ENCODE data around the gene CDK5RAP2. TPM values are rescaled to one million over a fixed set of nuclear protein-coding genes. Genes with fewer than 3 reads are reported as not detected.
"Not testable (repeated sequence)": the region's sequence is repeated elsewhere in the genome, so short reads cannot be mapped to it uniquely, and the experiment has no call there.

The CDK5RAP2 gene
- total RNA-seq, 3 donors from 2014 or later (not counting 1 experiment from before 2014, with no cell fraction given) = 81.5 to 95.7 (median 82.4) TPM

- no peak overlapping the region for H3K4me3 ChIP-seq (ENCODE audit: low read length)
- no peak overlapping the region for H3K27ac ChIP-seq (ENCODE audit: low read length)
- H3K9me3 ChIP-seq (ENCODE audit: control insufficient read depth, insufficient read depth, low read length) = no peaks in the 10 kb centered on the region
- H3K36me3 Mint-ChIP-seq = peaks cover 33% of the 10 kb centered on the region
- no peaks in the 10 kb centered on the region for H3K4me1 ChIP-seq (ENCODE audit: control insufficient read depth, insufficient read depth, low read length)
- no CpG with 5 or more reads among the region's 2 CpGs for WGBS (ENCODE audit: insufficient coverage)
- peaks cover 67% of the 10 kb centered on the region for H3K36me3 ChIP-seq (ENCODE audit: control insufficient read depth, insufficient read depth, low read length)
- ATAC-seq (no peak), DNase-seq (peak in 1 of 2 donors; percentile 11)
- TF ChIP-seq CTCF (IDR thresholded peaks at IDR 0.05) = no peak
- no peak overlapping the region for H3K4me3 Mint-ChIP-seq
- no peaks in the 10 kb centered on the region for H3K4me1 Mint-ChIP-seq
- no peaks in the 10 kb centered on the region for H3K9me3 Mint-ChIP-seq
- no peaks in the 10 kb centered on the region for H3K27me3 ChIP-seq (ENCODE audit: control insufficient read depth, insufficient read depth, low read length)
- H3K27me3 Mint-ChIP-seq (ENCODE audit: low read depth in 2 of 2) = no peaks in the 10 kb centered on the region
- H3K27ac Mint-ChIP-seq = no peak overlapping the region
- intact Hi-C loops (cut with micrococcal nuclease) = no loop called here
These were observed 48.2 kb downstream of the CDK5RAP2 start for GRCh38 chr9:120531683-120532300.

- H3K27me3 ChIP-seq (ENCODE audit: control insufficient read depth, insufficient read depth, low read length); DNase-seq; ATAC-seq; H3K9me3 Mint-ChIP-seq; H3K27ac ChIP-seq (ENCODE audit: low read length); H3K4me1 ChIP-seq (ENCODE audit: control insufficient read depth, insufficient read depth, low read length); H3K9me3 ChIP-seq (ENCODE audit: control insufficient read depth, insufficient read depth, low read length); H3K4me1 Mint-ChIP-seq; H3K27ac Mint-ChIP-seq; H3K4me3 Mint-ChIP-seq; H3K4me3 ChIP-seq (ENCODE audit: low read length); H3K27me3 Mint-ChIP-seq (ENCODE audit: low read depth in 2 of 2); intact Hi-C loops (cut with micrococcal nuclease): not testable (repeated sequence)
- peaks cover 32% of the 10 kb centered on the region for H3K36me3 Mint-ChIP-seq
- WGBS (ENCODE audit: insufficient coverage) = 94% methylated on average over 5 of the region's 6 CpGs
- peaks cover 66% of the 10 kb centered on the region for H3K36me3 ChIP-seq (ENCODE audit: control insufficient read depth, insufficient read depth, low read length)
These were observed 49.6 kb downstream of the CDK5RAP2 start for GRCh38 chr9:120530220-120530832.

- Mint-ChIP-seq H3K9me3 (no peaks in the 10 kb centered on the region), H3K27ac (no peak overlapping the region), H3K27me3 (ENCODE audit: low read depth in 2 of 2) (no peaks in the 10 kb centered on the region), H3K36me3 (peaks cover 39% of the 10 kb centered on the region), H3K4me1 (no peaks in the 10 kb centered on the region), H3K4me3 (no peak overlapping the region)
- no peaks in the 10 kb centered on the region for H3K9me3 ChIP-seq (ENCODE audit: control insufficient read depth, insufficient read depth, low read length)
- DNase-seq (no peak), ATAC-seq (no peak)
- WGBS (ENCODE audit: insufficient coverage) = 95% methylated on average over 7 of the region's 7 CpGs
- TF ChIP-seq CTCF (IDR thresholded peaks at IDR 0.05) = no peak
- H3K27me3 ChIP-seq (ENCODE audit: control insufficient read depth, insufficient read depth, low read length) = no peaks in the 10 kb centered on the region
- H3K36me3 ChIP-seq (ENCODE audit: control insufficient read depth, insufficient read depth, low read length) = peaks cover 68% of the 10 kb centered on the region
- no peak overlapping the region for H3K27ac ChIP-seq (ENCODE audit: low read length)
- intact Hi-C loops (cut with micrococcal nuclease) = no loop called here
- H3K4me1 ChIP-seq (ENCODE audit: control insufficient read depth, insufficient read depth, low read length) = no peaks in the 10 kb centered on the region
- H3K4me3 ChIP-seq (ENCODE audit: low read length) = no peak overlapping the region
These were observed 51.1 kb downstream of the CDK5RAP2 start for GRCh38 chr9:120528829-120529228.

GRCh38 chr9:120528327-120528726, 51.6 kb downstream of the CDK5RAP2 start:
- H3K36me3 Mint-ChIP-seq = peaks cover 39% of the 10 kb centered on the region
- H3K9me3 Mint-ChIP-seq = no peaks in the 10 kb centered on the region
- H3K27ac ChIP-seq (ENCODE audit: low read length) = no peak overlapping the region
- no peak overlapping the region for H3K27ac Mint-ChIP-seq
- no peaks in the 10 kb centered on the region for H3K9me3 ChIP-seq (ENCODE audit: control insufficient read depth, insufficient read depth, low read length)
- H3K4me3 Mint-ChIP-seq = no peak overlapping the region
- DNase-seq (no peak), ATAC-seq (no peak)
- peaks cover 72% of the 10 kb centered on the region for H3K36me3 ChIP-seq (ENCODE audit: control insufficient read depth, insufficient read depth, low read length)
- no peak for TF ChIP-seq CTCF (IDR thresholded peaks at IDR 0.05)
- 100% methylated on average over 1 of the region's 1 CpG for WGBS (ENCODE audit: insufficient coverage)
- no peaks in the 10 kb centered on the region for H3K27me3 Mint-ChIP-seq (ENCODE audit: low read depth in 2 of 2)
- intact Hi-C loops (cut with micrococcal nuclease) = no loop called here
- no peaks in the 10 kb centered on the region for H3K4me1 ChIP-seq (ENCODE audit: control insufficient read depth, insufficient read depth, low read length)
- no peaks in the 10 kb centered on the region for H3K27me3 ChIP-seq (ENCODE audit: control insufficient read depth, insufficient read depth, low read length)
- no peaks in the 10 kb centered on the region for H3K4me1 Mint-ChIP-seq
- no peak overlapping the region for H3K4me3 ChIP-seq (ENCODE audit: low read length)
